ENCODE results near the gene RPL7A. TPM values are rescaled to one million over a fixed set of nuclear protein-coding genes. Genes with fewer than 3 reads are reported as not detected.

The RPL7A gene
- total and polyA plus RNA-seq, 3 donors from 2014 or later, result 856 to 1,924 (median 1,453) TPM

- intact Hi-C loops (cut with DNase I; ENCODE audit: low total_unique reads), result no loop called here
- H3K27me3 ChIP-seq, result no peaks in the 10 kb centered on the region
- no peak overlapping the region for H3K4me3 ChIP-seq
- H3K36me3 ChIP-seq (ENCODE audit: low read depth, missing control alignments), result no peaks in the 10 kb centered on the region
- 89 to 90% methylated on average over 2 to 12 of the region's 12 CpGs for WGBS, 2 donors
- no peaks in the 10 kb centered on the region for H3K9me3 ChIP-seq
- no peak overlapping the region for H3K27ac ChIP-seq
- H3K4me1 ChIP-seq, result no peaks in the 10 kb centered on the region
- DNase-seq, result no peak
- TF ChIP-seq CTCF (IDR thresholded peaks at IDR 0.05), result no peak
- TF ChIP-seq POLR2A (IDR thresholded peaks at IDR 0.05), result no peak
These were observed 52.3 kb downstream of the RPL7A start for GRCh38 chr9:133400292-133400691.

Small RNA genes lying within 50 kb of the gene (small RNA-seq; reads per million reads assigned to genes)
- gene RF00019, result 0 reads per million in 2 donors
- 0 reads per million in 2 donors for gene SNORD24
- gene SNORD36A, result 0 reads per million in 2 donors
- 0 reads per million in 2 donors for gene SNORD36B
- gene SNORD36C, result 0 reads per million in 2 donors

Other genes with a start within 250 kb of the RPL7A start
- 10 to 100 TPM; 32.5 to 42.4 TPM for gene RALGDS, start 227.0 kb upstream of the RPL7A start, total RNA-seq
- gene RALGDS, start 227.0 kb upstream of the RPL7A start, polyA plus RNA-seq (ENCODE audit: insufficient read depth, low read depth, low replicate concordance), result 23.0 TPM
- gene GBGT1, start 184.3 kb upstream of the RPL7A start, total RNA-seq, result 10 to 100 TPM in 1 of 2 donors, 1 to 10 TPM in 1; 5.6 to 11.2 TPM
- gene GBGT1, start 184.3 kb upstream of the RPL7A start, polyA plus RNA-seq (ENCODE audit: insufficient read depth, low read depth, low replicate concordance), result 4.0 TPM
- 10 to 100 TPM; 34.0 to 53.0 TPM for gene OBP2B, start 139.0 kb upstream of the RPL7A start, total RNA-seq
- 35.1 TPM for gene OBP2B, start 139.0 kb upstream of the RPL7A start, polyA plus RNA-seq (ENCODE audit: insufficient read depth, low read depth, low replicate concordance)
- gene ABO, start 73.0 kb upstream of the RPL7A start, total RNA-seq, result 10 to 100 TPM; 25.6 to 31.1 TPM
- 10.4 TPM for gene ABO, start 73.0 kb upstream of the RPL7A start, polyA plus RNA-seq (ENCODE audit: insufficient read depth, low read depth, low replicate concordance)
- gene SURF6, start 12.0 kb upstream of the RPL7A start, total RNA-seq, result 10 to 100 TPM; 28.5 to 36.0 TPM
- 19.8 TPM for gene SURF6, start 12.0 kb upstream of the RPL7A start, polyA plus RNA-seq (ENCODE audit: insufficient read depth, low read depth, low replicate concordance)
- gene MED22, start 87 bp upstream of the RPL7A start, total RNA-seq, result 10 to 100 TPM; 25.9 to 29.3 TPM
- gene MED22, start 87 bp upstream of the RPL7A start, polyA plus RNA-seq (ENCODE audit: insufficient read depth, low read depth, low replicate concordance), result 20.2 TPM
- gene SURF1, start 8.3 kb downstream of the RPL7A start, total RNA-seq, result 10 to 100 TPM; 51.4 to 58.9 TPM
- 71.0 TPM for gene SURF1, start 8.3 kb downstream of the RPL7A start, polyA plus RNA-seq (ENCODE audit: insufficient read depth, low read depth, low replicate concordance)
- gene SURF2, start 8.3 kb downstream of the RPL7A start, total RNA-seq, result 100 to 1,000 TPM; 103 to 121 TPM
- 160 TPM for gene SURF2, start 8.3 kb downstream of the RPL7A start, polyA plus RNA-seq (ENCODE audit: insufficient read depth, low read depth, low replicate concordance)
- gene SURF4, start 27.8 kb downstream of the RPL7A start, total RNA-seq, result 100 to 1,000 TPM; 150 to 151 TPM
- gene SURF4, start 27.8 kb downstream of the RPL7A start, polyA plus RNA-seq (ENCODE audit: insufficient read depth, low read depth, low replicate concordance), result 163 TPM
- 10 to 100 TPM in 1 of 2 donors, 1 to 10 TPM in 1; 8.4 to 20.9 TPM for gene STKLD1, start 28.1 kb downstream of the RPL7A start, total RNA-seq
- 33.1 TPM for gene STKLD1, start 28.1 kb downstream of the RPL7A start, polyA plus RNA-seq (ENCODE audit: insufficient read depth, low read depth, low replicate concordance)
- 10 to 100 TPM; 31.4 to 31.5 TPM for gene REXO4, start 69.8 kb downstream of the RPL7A start, total RNA-seq
- gene REXO4, start 69.8 kb downstream of the RPL7A start, polyA plus RNA-seq (ENCODE audit: insufficient read depth, low read depth, low replicate concordance), result 36.7 TPM
- 10 to 100 TPM; 15.4 to 21.2 TPM for gene ADAMTS13, start 74.1 kb downstream of the RPL7A start, total RNA-seq
- 15.6 TPM for gene ADAMTS13, start 74.1 kb downstream of the RPL7A start, polyA plus RNA-seq (ENCODE audit: insufficient read depth, low read depth, low replicate concordance)
- gene CACFD1, start 111.8 kb downstream of the RPL7A start, total RNA-seq, result 10 to 100 TPM; 43.3 to 47.9 TPM
- 34.7 TPM for gene CACFD1, start 111.8 kb downstream of the RPL7A start, polyA plus RNA-seq (ENCODE audit: insufficient read depth, low read depth, low replicate concordance)
- 1 to 10 TPM; 2.6 to 3.5 TPM for gene SLC2A6, start 130.9 kb downstream of the RPL7A start, total RNA-seq
- 2.9 TPM for gene SLC2A6, start 130.9 kb downstream of the RPL7A start, polyA plus RNA-seq (ENCODE audit: insufficient read depth, low read depth, low replicate concordance)
- gene MYMK, start 176.7 kb downstream of the RPL7A start, total RNA-seq, result not detected
- 0.87 TPM for gene MYMK, start 176.7 kb downstream of the RPL7A start, polyA plus RNA-seq (ENCODE audit: insufficient read depth, low read depth, low replicate concordance)
- gene ADAMTSL2, start 186.5 kb downstream of the RPL7A start, total RNA-seq, result 10 to 100 TPM in 1 of 2 donors, 1 to 10 TPM in 1; 9.4 to 11.1 TPM
- gene ADAMTSL2, start 186.5 kb downstream of the RPL7A start, polyA plus RNA-seq (ENCODE audit: insufficient read depth, low read depth, low replicate concordance), result 3.8 TPM